SKM-1 (cell line): Measurements from ENCODE around the gene HSPB3.
"Not testable (repeated sequence)": the region's sequence is repeated elsewhere in the genome, so short reads cannot be mapped to it uniquely, and the experiment has no call there.

Experiments
- DNase-seq: peaks from one replicate; lab custom pipeline; 2025; ENCODE audit not compliant: unreplicated experiment; lab: John Stamatoyannopoulos, UW

HSPB3 gene

DNA sequence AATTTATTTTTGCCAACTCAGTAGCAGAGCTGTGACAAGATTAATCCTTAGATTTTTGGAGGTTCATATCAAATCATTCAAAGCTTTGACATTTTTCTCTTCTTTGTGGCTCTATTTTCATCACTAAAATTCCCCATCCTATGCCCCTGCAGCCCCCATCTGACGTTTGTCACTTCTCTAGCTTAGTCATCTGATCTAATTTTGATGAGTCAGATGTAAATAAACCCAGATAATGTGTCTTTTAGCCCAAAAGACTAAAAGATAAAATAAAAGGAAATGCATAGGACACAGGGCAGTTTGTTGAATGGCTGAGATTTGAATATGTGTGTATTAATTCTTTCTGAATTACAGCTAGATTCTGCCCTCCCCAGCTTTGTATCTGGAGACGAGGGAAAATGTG is 897 bp upstream of the HSPB3 start:
- DNase-seq, result no peak

DNA sequence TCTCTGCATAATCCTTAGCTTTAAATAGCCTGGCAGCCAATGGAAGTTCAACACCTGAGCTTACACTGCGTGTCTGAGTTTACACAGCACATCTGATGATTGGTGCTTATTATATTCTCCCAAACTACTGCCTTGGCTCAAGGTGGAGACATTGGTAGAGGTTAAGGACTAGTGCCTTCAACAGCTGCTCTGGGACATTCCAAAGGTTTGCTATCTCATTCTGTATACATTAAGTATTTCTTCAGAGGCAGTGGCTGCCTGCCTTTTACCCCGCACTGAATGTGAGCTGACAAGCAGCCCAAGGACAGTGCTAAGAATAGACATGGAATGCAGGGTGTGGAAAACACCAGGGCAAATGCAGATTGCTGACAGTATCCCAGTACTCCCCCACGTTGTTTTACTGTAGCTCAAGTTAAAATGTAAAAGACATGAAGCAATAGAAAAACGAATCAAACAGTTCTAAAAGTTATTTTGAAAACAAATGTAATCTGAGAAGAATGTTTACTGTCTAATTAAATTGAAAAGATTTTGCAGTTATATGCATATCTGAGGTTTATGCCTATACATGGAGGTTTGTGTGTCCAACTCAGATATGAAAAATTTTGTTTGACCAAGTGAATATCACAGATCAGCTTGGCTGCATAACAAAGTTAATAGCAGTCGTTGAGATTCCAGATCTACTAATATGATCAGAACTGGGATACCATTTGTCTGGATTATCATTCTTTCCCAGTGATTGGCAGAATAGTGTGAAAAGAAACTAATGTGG is 1.8 kb downstream of the HSPB3 start:
- no peak for DNase-seq

DNA sequence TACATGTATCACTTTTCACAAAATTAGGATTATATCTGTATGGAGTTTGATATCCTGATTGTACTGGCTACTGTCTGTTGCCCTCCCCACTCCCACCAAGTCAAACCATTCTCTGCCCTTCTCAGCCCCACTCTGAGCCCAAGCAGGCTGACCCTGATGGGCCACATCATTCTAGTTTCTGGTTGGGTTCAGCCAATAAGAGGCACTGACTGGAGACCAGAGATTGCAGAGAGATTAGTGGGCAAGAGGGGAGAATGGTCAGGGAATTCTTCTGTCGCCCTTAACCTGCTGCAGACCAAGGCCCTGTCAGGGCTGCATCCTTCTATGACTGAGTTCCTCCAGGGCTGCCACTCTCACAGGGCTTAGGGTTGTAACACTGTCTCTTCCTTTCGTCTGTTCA is 2.7 kb downstream of the HSPB3 start:
- no peak for DNase-seq

DNA sequence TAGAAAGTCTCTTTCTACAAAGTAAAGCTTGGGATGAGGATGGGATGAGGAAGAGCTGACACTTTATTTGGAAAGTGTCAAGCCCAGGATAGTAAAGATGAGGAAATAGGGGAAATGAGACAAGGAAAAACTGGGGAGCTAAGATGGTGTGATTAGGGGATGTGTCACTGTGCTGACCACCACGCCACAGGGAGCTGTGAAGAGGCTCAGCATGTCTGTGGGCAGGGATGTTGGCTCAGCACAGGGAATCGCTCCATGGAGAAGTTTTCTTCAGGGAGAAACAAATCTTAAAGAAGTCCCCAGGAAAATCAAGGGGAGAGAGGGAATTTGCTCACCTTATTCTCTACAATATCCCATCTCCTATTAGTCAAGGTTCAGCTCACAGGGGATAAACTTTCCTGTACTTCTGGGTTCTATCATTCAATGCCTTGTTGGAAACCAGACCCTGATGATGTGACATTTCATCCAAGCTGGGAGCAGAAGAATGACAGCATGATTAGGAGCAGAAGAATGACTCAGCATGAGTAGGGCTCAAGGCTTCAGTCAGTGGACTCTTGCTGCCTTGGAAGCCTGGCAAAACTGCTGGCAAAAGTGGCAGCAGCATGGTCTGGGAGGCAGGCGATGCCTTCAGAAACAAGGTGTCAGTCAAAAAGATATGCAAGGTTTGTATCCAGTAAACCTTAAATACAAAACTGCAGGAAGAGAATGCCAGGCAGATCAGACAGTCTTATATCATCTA is 4.9 kb downstream of the HSPB3 start:
- no peak for DNase-seq

DNA sequence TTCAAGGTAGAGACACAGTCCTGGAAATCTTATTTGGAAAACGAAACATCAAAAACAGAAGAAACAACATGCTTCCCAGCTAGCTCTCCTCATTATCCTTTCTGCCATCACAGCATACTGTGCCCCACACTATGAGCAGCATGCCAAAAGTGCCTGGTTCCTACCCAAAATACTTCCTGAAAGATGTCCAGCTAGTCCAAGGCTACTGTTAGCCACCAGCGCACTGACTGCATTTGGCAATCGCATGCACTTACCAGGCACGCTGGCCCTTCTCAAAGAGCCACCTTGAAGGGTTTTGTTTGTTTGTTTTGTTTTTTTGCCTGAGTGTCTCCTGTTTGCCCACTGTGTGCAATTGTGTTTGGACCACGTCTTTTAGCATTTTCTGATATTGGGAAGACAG is 6.8 kb downstream of the HSPB3 start:
- DNase-seq, result no peak

DNA sequence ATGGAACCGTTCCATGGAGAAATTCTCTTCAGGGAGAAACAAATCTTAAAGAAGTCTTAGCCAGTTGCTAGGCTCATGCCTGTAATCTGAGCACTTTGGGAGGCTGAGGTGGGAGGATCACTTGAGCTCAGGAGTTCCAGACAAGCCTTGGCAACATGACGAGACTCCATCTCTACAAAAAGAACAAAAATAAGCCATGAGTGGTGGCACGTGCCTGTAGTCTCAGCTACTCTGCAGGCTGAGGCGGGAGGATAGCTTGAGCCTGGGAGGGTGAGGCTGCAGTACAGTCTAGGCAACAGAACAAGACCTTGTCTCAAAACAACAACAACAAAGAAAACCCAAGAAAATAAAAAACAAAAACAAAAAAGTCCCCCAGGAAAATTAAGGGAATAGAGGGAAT is 8.2 kb downstream of the HSPB3 start:
- no peak for DNase-seq

DNA sequence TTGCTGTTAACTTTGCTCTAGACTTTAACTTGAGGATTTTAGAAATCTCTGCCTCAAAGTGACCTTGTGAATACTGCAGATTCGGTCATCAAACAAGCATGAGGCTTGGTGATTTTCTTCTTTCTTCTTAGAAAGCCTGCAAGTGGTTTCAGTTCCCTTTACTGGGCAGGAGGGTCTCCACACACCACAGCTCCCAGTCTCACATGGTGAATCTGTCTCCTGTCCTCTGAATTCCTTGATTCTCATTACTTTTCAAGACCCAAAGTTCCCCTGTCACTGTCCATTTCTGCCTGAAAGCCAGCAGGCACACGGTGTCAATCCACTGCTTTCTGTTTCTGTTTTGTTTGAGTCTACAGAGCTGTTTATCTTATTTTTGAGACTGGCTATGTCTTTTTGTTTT is 14.1 kb downstream of the HSPB3 start:
- DNase-seq, result no peak

DNA sequence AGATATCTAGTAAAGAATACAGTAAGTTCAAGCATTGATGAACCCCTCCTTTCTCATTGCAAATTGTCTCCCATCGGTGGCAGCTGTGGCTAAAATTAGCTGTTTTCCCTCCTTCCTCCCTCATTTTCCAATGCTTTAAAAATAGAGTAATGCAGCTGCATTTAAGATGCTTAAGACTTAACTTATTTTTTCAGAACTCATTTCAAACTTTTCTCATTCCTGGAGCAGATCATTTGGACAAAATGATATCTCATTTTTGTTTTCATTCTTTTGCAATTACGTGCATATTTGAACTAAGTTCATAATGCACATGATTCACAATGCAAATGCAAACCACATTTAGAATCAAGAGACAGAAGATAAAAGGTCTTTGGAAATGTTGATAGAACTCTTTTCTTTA is 14.6 kb downstream of the HSPB3 start:
- DNase-seq, result no peak

DNA sequence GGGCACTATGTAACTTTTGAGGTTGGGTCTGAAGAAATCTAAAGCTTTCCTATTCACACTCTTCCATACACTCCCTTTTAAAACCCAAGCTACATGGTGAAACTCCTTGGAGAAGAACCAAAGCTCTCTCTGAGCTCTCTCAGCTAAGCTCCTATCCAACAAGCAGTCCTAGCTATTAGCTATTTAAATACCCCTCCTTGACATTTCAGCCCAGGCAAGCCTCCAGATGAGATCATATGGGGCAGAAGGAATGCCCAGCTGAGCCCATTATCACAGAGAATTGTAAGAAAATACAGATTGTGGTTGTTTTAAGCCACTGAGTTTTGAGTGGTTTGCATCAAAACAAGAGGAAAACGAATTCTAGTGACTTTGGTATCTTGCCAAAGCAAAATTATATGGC is 15.2 kb downstream of the HSPB3 start:
- DNase-seq, result no peak

DNA sequence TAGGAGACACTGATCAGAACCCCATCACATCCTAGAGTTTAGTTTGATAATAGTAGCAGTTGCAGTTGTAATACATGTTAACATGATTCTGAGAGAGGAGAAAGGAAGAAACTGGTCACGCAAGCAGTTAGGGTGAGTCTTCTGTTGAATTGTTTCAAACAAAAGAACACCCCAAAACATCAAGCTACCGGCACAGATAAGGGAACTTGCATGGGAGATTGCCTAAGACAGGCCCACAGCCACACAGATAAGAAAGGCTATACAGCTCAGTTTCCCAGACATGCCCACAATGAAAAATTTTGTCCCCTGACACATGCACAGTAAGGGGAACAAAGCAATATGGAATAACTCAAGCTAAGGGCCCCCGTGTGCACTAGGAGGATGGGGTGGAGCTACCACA is 15.9 kb downstream of the HSPB3 start:
- no peak for DNase-seq

DNA sequence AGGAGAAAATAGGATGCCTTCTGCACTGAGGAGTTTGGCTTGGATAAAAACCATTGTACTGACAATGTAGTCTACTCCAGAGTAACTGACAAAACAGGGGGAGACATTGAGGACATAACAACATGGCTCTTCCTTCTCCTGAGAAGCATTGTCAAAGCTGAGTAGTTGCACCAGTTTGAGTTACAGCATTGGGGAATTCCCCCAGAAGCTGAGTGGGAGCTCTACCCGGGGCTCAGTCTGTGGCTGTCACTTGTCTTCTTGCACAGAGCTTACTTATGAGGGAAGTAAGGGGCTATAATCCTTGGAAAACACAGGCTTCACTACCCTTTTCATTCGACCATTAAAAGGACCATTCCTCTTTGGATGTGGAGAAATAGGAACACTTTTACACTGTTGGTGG is 21.2 kb downstream of the HSPB3 start:
- DNase-seq, result no peak

DNA sequence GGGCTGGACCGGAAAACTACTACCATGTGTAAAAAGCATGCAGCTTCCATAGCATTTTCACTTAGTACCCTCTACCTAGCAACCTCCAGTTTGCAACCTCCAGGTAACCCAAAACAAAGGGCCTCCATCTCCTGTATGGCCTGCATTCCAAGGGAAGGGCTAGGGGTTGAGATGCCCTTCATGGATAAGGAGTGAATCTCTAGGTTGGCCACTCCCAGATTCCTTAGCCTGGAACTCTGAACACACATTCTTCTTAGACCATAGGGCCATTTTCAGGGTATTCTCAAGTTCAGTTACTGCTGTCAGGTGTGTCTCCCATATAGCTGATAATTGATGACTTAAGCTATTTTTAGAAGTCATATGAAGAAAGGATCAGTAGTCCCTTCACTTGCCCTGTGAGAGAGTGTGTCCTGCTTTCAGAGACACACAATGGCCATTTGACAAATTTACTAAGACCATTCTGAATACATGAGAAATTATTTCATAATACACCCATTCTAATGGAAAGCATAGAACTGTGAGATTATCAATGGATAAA is 22.5 kb downstream of the HSPB3 start:
- DNase-seq, result no peak

DNA sequence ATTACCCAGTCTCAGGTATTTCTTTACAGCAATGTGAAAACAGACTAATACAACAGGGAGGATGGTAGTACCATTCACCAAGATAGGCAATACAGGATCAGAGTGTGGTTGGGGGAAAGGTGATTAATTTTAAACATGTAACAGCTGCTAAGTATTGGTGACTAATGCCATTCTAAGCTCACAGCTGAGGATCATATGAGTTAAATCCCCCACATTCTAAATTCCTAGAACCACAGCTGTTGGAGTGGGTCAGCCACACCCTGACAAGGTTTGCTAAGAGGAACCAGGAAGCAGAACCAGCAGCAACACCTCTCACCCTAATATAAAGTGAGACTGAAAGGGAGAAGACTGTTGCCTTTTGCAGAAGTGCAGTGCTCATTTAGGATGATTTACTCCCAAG is 24.8 kb downstream of the HSPB3 start:
- DNase-seq, result no peak

DNA sequence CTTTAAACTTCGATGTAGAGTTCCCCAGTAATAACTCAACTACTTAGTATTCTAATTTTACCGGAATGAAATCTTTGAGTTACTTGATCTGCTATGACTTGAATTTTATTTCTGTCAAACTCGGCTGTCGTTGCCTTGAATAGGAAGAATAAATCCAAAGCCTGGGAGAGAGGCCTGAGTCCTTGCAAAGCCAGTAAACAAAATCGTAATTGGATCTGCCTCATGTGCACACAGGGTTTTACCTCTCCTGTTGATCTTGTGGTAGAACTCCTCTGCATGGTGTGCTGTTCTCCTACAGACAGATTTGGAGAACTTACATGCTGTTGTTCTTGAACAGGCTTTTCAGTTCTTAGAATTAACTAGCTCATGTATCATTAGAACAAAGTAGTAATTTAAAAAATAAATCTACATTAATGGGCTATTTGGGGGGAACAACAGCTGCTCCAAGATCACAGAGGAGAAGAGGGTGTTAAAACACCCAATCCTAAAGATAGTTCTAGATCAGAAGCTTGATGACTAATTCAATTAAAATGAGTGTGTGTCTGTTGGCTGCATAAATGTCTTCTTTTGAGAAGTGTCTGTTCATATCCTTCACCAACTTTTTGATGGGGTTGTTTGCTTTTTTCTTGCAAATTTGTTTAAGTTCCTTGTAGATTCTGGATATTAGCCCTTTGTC is 28.9 kb downstream of the HSPB3 start:
- no peak for DNase-seq

DNA sequence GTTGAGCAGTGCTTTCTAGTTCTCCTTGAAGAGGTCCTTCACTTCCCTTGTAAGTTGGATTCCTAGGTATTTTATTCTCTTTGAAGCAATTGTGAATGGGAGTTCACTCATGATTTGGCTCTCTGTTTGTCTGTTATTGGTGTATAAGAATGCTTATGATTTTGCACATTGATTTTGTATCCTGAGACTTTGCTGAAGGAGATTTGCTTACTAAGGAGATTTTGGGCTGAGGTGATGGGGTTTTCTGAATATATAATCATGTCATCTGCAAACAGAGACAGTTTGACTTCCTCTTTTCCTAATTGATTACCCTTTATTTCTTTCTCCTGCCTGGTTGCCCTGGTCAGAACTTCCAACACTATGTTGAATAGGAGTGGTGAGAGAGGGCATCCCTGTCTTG is 30.2 kb downstream of the HSPB3 start:
- not testable (repeated sequence) for DNase-seq

DNA sequence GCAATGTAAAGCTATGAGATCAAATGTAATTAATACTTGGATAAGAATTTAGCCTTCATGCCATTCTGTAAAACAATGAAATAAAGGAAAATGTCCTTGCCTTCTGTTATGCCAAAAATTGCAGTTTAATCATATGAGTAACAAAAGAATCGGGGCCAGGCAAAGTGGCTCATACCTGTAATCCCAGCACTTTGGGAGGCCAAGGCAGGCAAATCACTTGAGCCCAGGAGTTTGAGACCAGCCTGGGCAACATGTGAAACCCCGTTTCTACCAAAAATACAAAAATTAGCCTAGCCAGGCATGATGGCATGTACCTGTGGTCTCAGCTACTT is 34.1 kb downstream of the HSPB3 start:
- not testable (repeated sequence) for DNase-seq

DNA sequence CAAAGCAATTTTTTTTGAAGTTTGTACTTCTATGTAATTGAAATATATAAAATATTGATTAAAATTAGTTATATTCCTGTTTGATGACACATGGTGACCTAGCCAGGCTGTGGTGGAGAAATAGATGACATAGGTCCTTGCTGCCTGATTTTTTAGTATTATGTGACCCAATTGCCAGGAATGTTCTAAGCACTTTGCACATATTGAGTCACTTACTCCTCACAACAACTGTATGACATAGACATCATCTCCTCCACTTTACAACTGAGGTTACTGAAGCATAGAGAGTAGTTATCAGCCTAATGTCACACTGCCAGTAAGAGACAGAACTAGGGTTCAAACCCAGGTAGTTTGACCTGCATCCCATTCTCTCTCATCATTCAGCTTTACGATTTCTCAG is 35.8 kb downstream of the HSPB3 start:
- no peak for DNase-seq

DNA sequence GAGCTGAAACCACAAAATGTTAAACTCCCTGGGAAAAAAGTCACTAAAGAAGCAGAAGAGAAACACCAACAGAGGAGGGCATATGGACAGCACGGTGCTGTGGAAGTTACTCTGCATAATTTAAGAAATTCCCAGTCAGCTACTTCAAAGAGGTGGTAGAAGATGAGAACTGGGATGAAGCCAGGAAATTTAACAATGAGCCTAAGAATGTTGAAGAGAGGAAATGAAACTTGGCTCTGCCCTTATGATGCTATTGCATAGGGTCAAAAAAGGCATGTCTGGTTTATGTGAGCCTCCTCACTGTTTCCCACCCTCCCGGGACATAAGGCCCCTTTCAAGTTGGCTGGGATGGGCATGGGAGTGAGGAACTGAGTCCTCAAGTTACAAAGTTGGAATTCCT is 36.7 kb downstream of the HSPB3 start:
- DNase-seq, result no peak

DNA sequence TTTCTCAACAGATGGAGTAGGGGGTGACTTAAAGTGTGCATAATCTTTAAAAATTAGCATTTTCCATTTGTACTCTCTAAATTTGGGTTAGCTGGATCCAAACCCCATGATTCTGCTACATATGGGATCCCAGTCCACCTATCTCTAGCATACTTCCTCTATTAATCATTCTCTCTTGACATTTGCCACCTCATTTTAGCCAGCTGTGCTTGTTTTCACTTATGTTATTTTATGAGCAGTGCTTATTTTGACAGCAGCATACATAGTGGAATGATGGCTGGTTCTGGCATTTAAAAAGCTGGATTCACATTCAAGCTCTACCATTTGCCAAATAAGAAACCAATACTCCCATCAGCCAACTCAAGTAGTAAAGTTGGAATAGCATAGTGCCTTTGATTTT is 39.5 kb downstream of the HSPB3 start:
- no peak for DNase-seq
